GM23338 (cell line): Measurements from ENCODE around the gene PLEKHN1. TPM values are rescaled to one million over a fixed set of nuclear protein-coding genes. Genes with fewer than 3 reads are reported as not detected.

Source experiments
- ATAC-seq: fragments of 200-7000 bp; cut with Tn5 transposase; 3 replicates; pipeline ENCODE4 v1.9.1; 2020
- DNase-seq: peaks from one replicate; pipeline ENCODE4 v3.0.0-alpha.2; 2015; ENCODE audit warnings: low spot score
- H2AFZ ChIP-seq: fragments of 200-600 bp; sonication (generic); 2 replicates; pipeline ENCODE4 v1.8.0; 2016; ENCODE audit warnings: antibody characterized with exemption, mild to moderate bottlenecking, moderate library complexity
- H3F3A ChIP-seq: fragments of 200-600 bp; sonication (generic); replicated peaks from 2 replicates; pipeline ENCODE4 v1.8.0; 2017; ENCODE audit warnings: antibody characterized with exemption, mixed run types, low read depth
- H3K27ac ChIP-seq: fragments of 200-600 bp; sonication (generic); 2 replicates; pipeline ENCODE4 v1.6.1; 2016; ENCODE audit warnings: low read depth
- H3K27me3 ChIP-seq: fragments of 200-600 bp; sonication (generic); 2 replicates; pipeline ENCODE4 v1.8.0; 2016; ENCODE audit warnings: mild to moderate bottlenecking, mixed run types, moderate library complexity; ENCODE audit not compliant: insufficient read depth
- H3K36me3 ChIP-seq: fragments of 200-600 bp; sonication (generic); 2 replicates; pipeline ENCODE4 v1.8.0; 2016; ENCODE audit warnings: mild to moderate bottlenecking; ENCODE audit not compliant: insufficient read depth
- H3K4me1 ChIP-seq: fragments of 200-600 bp; sonication (generic); 2 replicates; pipeline ENCODE4 v1.8.0; 2016; ENCODE audit warnings: mild to moderate bottlenecking, moderate library complexity; ENCODE audit not compliant: insufficient read depth
- H3K4me2 ChIP-seq: fragments of 200-600 bp; sonication (generic); 2 replicates; pipeline ENCODE4 v1.7.1; 2017; ENCODE audit warnings: mixed run types
- H3K4me3 ChIP-seq: fragments of 200-600 bp; sonication (generic); 2 replicates; pipeline ENCODE4 v1.6.1; 2016; ENCODE audit warnings: mixed run types
- H3K79me2 ChIP-seq: fragments of 200-600 bp; sonication (generic); replicated peaks from 2 replicates; pipeline ENCODE4 v1.8.0; 2017; ENCODE audit warnings: mild to moderate bottlenecking; ENCODE audit not compliant: insufficient read depth
- H3K9me2 ChIP-seq: fragments of 200-600 bp; sonication (generic); 2 replicates; pipeline ENCODE4 v1.8.0; 2017; ENCODE audit not compliant: insufficient read depth
- H4K20me1 ChIP-seq: fragments of 200-600 bp; sonication (generic); replicated peaks from 2 replicates; pipeline ENCODE4 v1.8.0; 2017; ENCODE audit warnings: mild to moderate bottlenecking; ENCODE audit not compliant: insufficient read depth
- H3K27ac Mint-ChIP-seq: 2 replicates; pipeline ENCODE4 v1.8.0; 2020; ENCODE audit warnings: inconsistent platforms, mild to moderate bottlenecking, moderate library complexity, mixed read lengths
- H3K27me3 Mint-ChIP-seq: 3 replicates; pipeline ENCODE4 v1.8.0; 2022; ENCODE audit warnings: low read depth, mild to moderate bottlenecking, moderate library complexity, mixed read lengths, inconsistent platforms; ENCODE audit not compliant: insufficient read depth, poor library complexity
- H3K36me3 Mint-ChIP-seq: 3 replicates; pipeline ENCODE4 v1.8.0; 2021; ENCODE audit warnings: low read depth, mild to moderate bottlenecking, inconsistent platforms, moderate library complexity, mixed read lengths
- H3K4me1 Mint-ChIP-seq: 3 replicates; pipeline ENCODE4 v1.8.0; 2020; ENCODE audit warnings: mild to moderate bottlenecking, inconsistent platforms, mixed read lengths
- H3K4me3 Mint-ChIP-seq: 3 replicates; pipeline ENCODE4 v1.8.0; 2021; ENCODE audit warnings: moderate library complexity, mild to moderate bottlenecking, inconsistent platforms, mixed read lengths
- H3K9me3 Mint-ChIP-seq: 3 replicates; pipeline ENCODE4 v1.8.0; 2020; ENCODE audit warnings: moderate library complexity, mild to moderate bottlenecking, inconsistent platforms, mixed read lengths
- CREB1 ChIP-seq: fragments of 250-450 bp; sonication (Bioruptor Pico); IDR thresholded peaks from 2 replicates; pipeline ENCODE4 v1.5.0; 2020; ENCODE audit warnings: low read depth, mild to moderate bottlenecking, moderate library complexity
- EZH2 ChIP-seq: fragments of 200-600 bp; sonication (generic); IDR thresholded peaks from one replicate; pipeline ENCODE4 v1.8.0; 2017; ENCODE audit warnings: antibody characterized with exemption, mild to moderate bottlenecking, low read depth; ENCODE audit not compliant: unreplicated experiment
- EZH2phosphoT487 ChIP-seq: fragments of 200-600 bp; sonication (generic); IDR thresholded peaks from one replicate; pipeline ENCODE4 v1.8.1; 2018; ENCODE audit warnings: antibody characterized with exemption; ENCODE audit not compliant: unreplicated experiment
- JUNB ChIP-seq: IDR thresholded peaks from one replicate; pipeline ENCODE4 v1.6.1; 2016; ENCODE audit warnings: antibody characterized with exemption; ENCODE audit not compliant: unreplicated experiment
- POLR2AphosphoS5 ChIP-seq: IDR thresholded peaks from 2 replicates; pipeline ENCODE4 v1.6.1; 2016; ENCODE audit warnings: antibody characterized with exemption, low read depth
- STAT1 ChIP-seq: IDR thresholded peaks from one replicate; pipeline ENCODE4 v1.6.1; 2016; ENCODE audit warnings: antibody characterized with exemption; ENCODE audit not compliant: unreplicated experiment
- ZNF114 ChIP-seq: fragments of 250-450 bp; sonication (Bioruptor Pico); IDR thresholded peaks from 2 replicates; pipeline ENCODE4 v1.5.0; 2020; ENCODE audit warnings: mild to moderate bottlenecking, moderate library complexity
- polyA plus RNA-seq: library from polyadenylated mRNA; unstranded; fragments of >200 nt; fragmentation: Nextera tagmentation; extraction: Ambion mirVana; gene quantifications from 2 replicates; pipeline ENCODE4 v1.2.1, GENCODE V29; 2016
- total RNA-seq: library from RNA; depleted of rRNA; stranded (reverse); fragments of >200 nt; shearing (Covaris generic); gene quantifications from 2 replicates; pipeline ENCODE4 v1.2.3, GENCODE V29; 2014
- TF ChIP-seq, protein P1 (sequence below), 2 experiments: fragments of 200-600 bp in 1 of 2; sonication (generic) in 1 of 2; conservative IDR thresholded peaks; 2 replicates each; pipeline versions ENCODE4 v1.5.1 to v1.6.1; 2016 to 2017; ENCODE audit warnings: antibody characterized with exemption in 2 of 2, low read depth in 2 of 2, mild to moderate bottlenecking in 2 of 2, moderate library complexity in 1 of 2

Gene PLEKHN1
- total and polyA plus RNA-seq, 2 experiments from 2014 or later: 1.4 to 3.3 TPM

GRCh38 chr1:965526-966134 lies 652 bp upstream of the PLEKHN1 start:
- TF ChIP-seq, protein P1, sequence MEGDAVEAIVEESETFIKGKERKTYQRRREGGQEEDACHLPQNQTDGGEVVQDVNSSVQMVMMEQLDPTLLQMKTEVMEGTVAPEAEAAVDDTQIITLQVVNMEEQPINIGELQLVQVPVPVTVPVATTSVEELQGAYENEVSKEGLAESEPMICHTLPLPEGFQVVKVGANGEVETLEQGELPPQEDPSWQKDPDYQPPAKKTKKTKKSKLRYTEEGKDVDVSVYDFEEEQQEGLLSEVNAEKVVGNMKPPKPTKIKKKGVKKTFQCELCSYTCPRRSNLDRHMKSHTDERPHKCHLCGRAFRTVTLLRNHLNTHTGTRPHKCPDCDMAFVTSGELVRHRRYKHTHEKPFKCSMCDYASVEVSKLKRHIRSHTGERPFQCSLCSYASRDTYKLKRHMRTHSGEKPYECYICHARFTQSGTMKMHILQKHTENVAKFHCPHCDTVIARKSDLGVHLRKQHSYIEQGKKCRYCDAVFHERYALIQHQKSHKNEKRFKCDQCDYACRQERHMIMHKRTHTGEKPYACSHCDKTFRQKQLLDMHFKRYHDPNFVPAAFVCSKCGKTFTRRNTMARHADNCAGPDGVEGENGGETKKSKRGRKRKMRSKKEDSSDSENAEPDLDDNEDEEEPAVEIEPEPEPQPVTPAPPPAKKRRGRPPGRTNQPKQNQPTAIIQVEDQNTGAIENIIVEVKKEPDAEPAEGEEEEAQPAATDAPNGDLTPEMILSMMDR (conservative IDR thresholded peaks at IDR 0.05; ENCODE audit: low read depth in 2 of 2): no peak
- TF ChIP-seq ZNF114 (CRISPR knock-in tag): no peak
- TF ChIP-seq EZH2phosphoT487: no peak
- no peak for TF ChIP-seq STAT1
- Mint-ChIP-seq H3K9me3 (no peaks in the 10 kb centered on the region), H3K4me3 (no peak overlapping the region), H3K36me3 (peaks cover 2% of the 10 kb centered on the region; the same call in 1 of the 3 replicates), H3K27me3 (peaks cover 41% of the 10 kb centered on the region), H3K4me1 (no peaks in the 10 kb centered on the region; the same call in 2 of the 3 replicates), H3K27ac (no peak overlapping the region)
- peak overlapping the region; percentile 68 for H3K4me3 ChIP-seq
- peaks cover 7% of the 10 kb centered on the region for H3F3A ChIP-seq
- no peaks in the 10 kb centered on the region; the same call in 1 of the 2 replicates for H3K4me1 ChIP-seq
- 0 out of 2 replicates have a peak, but pooled peaks cover 2% of the 10 kb centered on the region for H4K20me1 ChIP-seq
- H3K79me2 ChIP-seq: no peaks in the 10 kb centered on the region
- no peak overlapping the region for H3K27ac ChIP-seq
- peak overlapping the region; percentile 92; the same call in 1 of the 2 replicates for H3K4me2 ChIP-seq
- H3K36me3 ChIP-seq: no peaks in the 10 kb centered on the region
- DNase-seq (no peak), ATAC-seq (no peak)
- peaks cover 40% of the 10 kb centered on the region for H3K27me3 ChIP-seq
- H2AFZ ChIP-seq: no peak overlapping the region
- H3K9me2 ChIP-seq: no peaks in the 10 kb centered on the region

DNA sequence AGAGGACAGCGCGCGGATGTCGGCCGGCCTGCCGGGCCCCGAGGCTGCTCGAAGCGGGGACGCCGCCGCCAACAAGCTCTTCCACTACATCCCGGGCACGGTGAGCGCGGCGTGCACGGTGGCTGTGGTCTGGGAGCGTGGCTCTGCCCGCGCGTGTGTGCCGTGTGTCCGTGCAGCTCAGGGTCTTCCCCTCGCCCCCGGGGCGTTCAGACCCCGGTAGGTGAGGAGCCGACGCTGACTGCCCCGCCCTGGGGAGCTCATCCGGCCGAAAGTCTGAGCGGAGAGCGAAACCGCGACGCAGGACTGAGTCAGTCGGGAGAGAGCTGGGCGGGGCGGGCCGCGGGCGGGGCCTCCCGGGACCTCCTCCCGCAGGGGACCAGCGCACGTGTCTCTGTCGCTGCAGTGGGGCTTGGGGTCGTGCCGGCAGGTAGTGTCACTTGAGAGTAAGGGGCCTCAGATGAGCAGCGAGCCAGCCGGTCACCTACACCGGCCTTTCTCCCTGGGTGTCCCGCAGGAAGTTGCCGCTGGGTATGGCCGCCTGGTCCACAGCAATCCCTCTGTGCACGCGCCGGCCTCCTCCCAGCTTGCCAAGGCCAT lies 520 bp downstream of the PLEKHN1 start:
- DNase-seq (peak; percentile 77), ATAC-seq (peak; percentile 64)
- peaks cover 2% of the 10 kb centered on the region; the same call in 1 of the 3 replicates for H3K36me3 Mint-ChIP-seq
- H3K4me3 ChIP-seq: peak overlapping the region; percentile 68
- no peaks in the 10 kb centered on the region for H3K79me2 ChIP-seq
- 0 out of 2 replicates have a peak, but pooled peaks cover 2% of the 10 kb centered on the region for H4K20me1 ChIP-seq
- H3K4me1 Mint-ChIP-seq: no peaks in the 10 kb centered on the region; the same call in 2 of the 3 replicates
- peak overlapping the region; percentile 63; the same call in 1 of the 2 replicates for H2AFZ ChIP-seq
- no peaks in the 10 kb centered on the region for H3K9me2 ChIP-seq
- peaks cover 7% of the 10 kb centered on the region for H3F3A ChIP-seq
- H3K27ac Mint-ChIP-seq: no peak overlapping the region
- H3K4me3 Mint-ChIP-seq: peak overlapping the region; percentile 64; the same call in 2 of the 3 replicates
- no peaks in the 10 kb centered on the region; the same call in 1 of the 2 replicates for H3K4me1 ChIP-seq
- peaks cover 40% of the 10 kb centered on the region for H3K27me3 ChIP-seq
- peaks cover 41% of the 10 kb centered on the region for H3K27me3 Mint-ChIP-seq
- no peak for TF ChIP-seq CREB1 (CRISPR knock-in tag)
- TF ChIP-seq EZH2: peak; percentile 7
- TF ChIP-seq EZH2phosphoT487: no peak
- TF ChIP-seq JUNB: no peak
- TF ChIP-seq POLR2AphosphoS5: no peak
- no peak for TF ChIP-seq STAT1
- peak overlapping the region; percentile 92 for H3K4me2 ChIP-seq
- H3K36me3 ChIP-seq: no peaks in the 10 kb centered on the region
- no peaks in the 10 kb centered on the region for H3K9me3 Mint-ChIP-seq
- no peak overlapping the region for H3K27ac ChIP-seq
